Vagina (tissue), 2 donors: ENCODE measurements around the gene ARHGAP19.

Experiments
- CTCF ChIP-seq, 3 experiments: fragments of 450-650 bp in 2 of 3; fragments of 200-600 bp in 1 of 3; sonication (generic) in 1 of 3; IDR thresholded peaks; one replicate each; pipeline ENCODE4 v1.5.1; 2017 to 2019; ENCODE audit warnings: antibody characterized with exemption in 3 of 3, mild to moderate bottlenecking in 2 of 3, moderate library complexity in 2 of 3
- POLR2A ChIP-seq, 2 donors: fragments of 450-650 bp; IDR thresholded peaks; one replicate each; pipeline ENCODE4 v1.6.1; 2017; ENCODE audit warnings: antibody characterized with exemption in 2 of 2, mild to moderate bottlenecking in 2 of 2, moderate library complexity in 2 of 2

- TF ChIP-seq CTCF (IDR thresholded peaks at IDR 0.05) (no peak), POLR2A (IDR thresholded peaks at IDR 0.05) (no peak)
Observed at GRCh38 chr10:97267671-97268070, 24.8 kb downstream of the ARHGAP19 start.
